RWPE2 (cell line): ENCODE results near the gene SLC36A1.

Experiments
- ATAC-seq: fragments of 200-7000 bp; cut with Tn5 transposase; 3 replicates; pipeline ENCODE4 v1.9.1; 2021; ENCODE audit warnings: low read depth
- DNase-seq: peaks from one replicate; pipeline ENCODE4 v3.0.0-alpha.2; 2020; ENCODE audit warnings: low spot score
- H3K27ac ChIP-seq: fragments of 450-650 bp; 2 replicates; pipeline ENCODE4 v1.5.1; 2017; ENCODE audit warnings: mild to moderate bottlenecking; ENCODE audit not compliant: poor library complexity, severe bottlenecking
- H3K27me3 ChIP-seq: fragments of 250-450 bp; sonication (Bioruptor Pico); 2 replicates; pipeline ENCODE4 v1.5.1; 2021; ENCODE audit warnings: mild to moderate bottlenecking, moderate library complexity; ENCODE audit not compliant: insufficient read depth, poor library complexity, severe bottlenecking
- H3K36me3 ChIP-seq: fragments of 250-450 bp; sonication (Bioruptor Pico); 2 replicates; pipeline ENCODE4 v1.5.1; 2020; ENCODE audit warnings: low read depth, mild to moderate bottlenecking, moderate library complexity
- H3K4me1 ChIP-seq: fragments of 250-450 bp; sonication (Bioruptor Pico); 2 replicates; pipeline ENCODE4 v1.5.1; 2021; ENCODE audit warnings: mild to moderate bottlenecking, moderate library complexity; ENCODE audit not compliant: insufficient read depth, poor library complexity, severe bottlenecking
- H3K4me3 ChIP-seq: fragments of 250-450 bp; sonication (Bioruptor Pico); 2 replicates; pipeline ENCODE4 v1.5.1; 2021; ENCODE audit warnings: mild to moderate bottlenecking, moderate library complexity; ENCODE audit not compliant: severe bottlenecking
- H3K9me3 ChIP-seq: fragments of 250-450 bp; sonication (Bioruptor Pico); 2 replicates; pipeline ENCODE4 v1.5.1; 2021; ENCODE audit warnings: mild to moderate bottlenecking, moderate library complexity; ENCODE audit not compliant: severe bottlenecking
- CTCF ChIP-seq: fragments of 450-650 bp; IDR thresholded peaks from one replicate; pipeline ENCODE4 v1.5.1; 2017; ENCODE audit warnings: mild to moderate bottlenecking, moderate library complexity; ENCODE audit not compliant: poor library complexity, severe bottlenecking

Gene SLC36A1

GRCh38 chr5:151448038-151448985, 909 bp downstream of the SLC36A1 start:
- peak overlapping the region; percentile 63 for H3K4me3 ChIP-seq
- peak; percentile 35 for ATAC-seq
- DNase-seq = no peak
- no peaks in the 10 kb centered on the region for H3K9me3 ChIP-seq
- H3K27ac ChIP-seq = no peak overlapping the region
- no peaks in the 10 kb centered on the region for H3K36me3 ChIP-seq
- H3K27me3 ChIP-seq = peaks cover 5% of the 10 kb centered on the region
- peaks cover 9% of the 10 kb centered on the region for H3K4me1 ChIP-seq
- no peak for TF ChIP-seq CTCF

- TF ChIP-seq CTCF = no peak
- H3K4me1 ChIP-seq = peaks cover 9% of the 10 kb centered on the region
- ATAC-seq = no peak
- H3K4me3 ChIP-seq = no peak overlapping the region
- H3K27me3 ChIP-seq = peaks cover 4% of the 10 kb centered on the region
- H3K9me3 ChIP-seq = no peaks in the 10 kb centered on the region
- DNase-seq = no peak
- no peak overlapping the region for H3K27ac ChIP-seq
- no peaks in the 10 kb centered on the region for H3K36me3 ChIP-seq
These were observed 1.9 kb downstream of the SLC36A1 start for GRCh38 chr5:151449297-151449696.

DNA sequence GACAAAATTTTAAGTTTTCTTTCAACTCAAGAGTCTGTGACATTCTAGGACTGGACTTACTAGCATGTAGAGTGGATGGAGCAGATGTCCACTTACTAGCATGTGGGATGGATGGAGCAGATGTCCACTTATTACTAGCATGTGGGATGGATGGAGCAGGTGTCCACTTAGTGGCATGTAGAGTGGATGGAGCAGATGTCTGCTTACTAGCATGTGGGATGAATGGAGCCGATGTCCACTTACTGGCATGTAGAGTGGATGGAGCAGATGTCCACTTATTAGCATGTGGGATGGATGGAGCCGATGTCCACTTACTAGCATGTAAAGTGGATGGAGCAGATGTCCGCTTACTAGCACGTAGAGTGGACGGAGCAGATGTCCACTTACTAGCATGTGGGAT, 2.4 kb downstream of the SLC36A1 start:
- ATAC-seq (no peak), DNase-seq (no peak)
- Histone ChIP-seq H3K27me3 (peaks cover 4% of the 10 kb centered on the region), H3K9me3 (no peaks in the 10 kb centered on the region), H3K36me3 (no peaks in the 10 kb centered on the region), H3K4me1 (peaks cover 9% of the 10 kb centered on the region), H3K27ac (no peak overlapping the region), H3K4me3 (no peak overlapping the region)
- TF ChIP-seq CTCF = no peak

DNA sequence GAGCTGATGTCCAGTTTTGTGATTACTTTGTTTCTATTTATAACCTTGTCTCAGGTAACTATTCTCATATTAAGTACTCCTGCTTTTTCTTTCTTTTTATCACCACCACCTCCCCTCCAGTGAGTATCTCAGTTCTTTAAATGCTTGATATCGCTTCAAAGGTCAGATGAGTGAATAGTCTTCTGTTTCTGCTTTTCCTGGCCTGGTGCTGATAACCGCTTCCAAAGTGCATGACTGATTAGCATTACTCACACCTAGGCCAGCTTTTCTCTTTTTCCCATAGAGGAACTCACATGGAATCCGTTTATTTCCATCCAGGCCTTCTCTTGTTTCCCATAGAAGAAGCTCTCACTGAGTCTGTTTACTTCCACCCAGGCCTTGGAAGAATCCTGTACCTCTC, 3.2 kb downstream of the SLC36A1 start:
- no peaks in the 10 kb centered on the region for H3K9me3 ChIP-seq
- H3K27me3 ChIP-seq = peaks cover 4% of the 10 kb centered on the region
- no peak for ATAC-seq
- no peak overlapping the region for H3K27ac ChIP-seq
- no peaks in the 10 kb centered on the region for H3K36me3 ChIP-seq
- H3K4me3 ChIP-seq = no peak overlapping the region
- no peak for TF ChIP-seq CTCF
- no peak for DNase-seq
- H3K4me1 ChIP-seq = peaks cover 9% of the 10 kb centered on the region
